Measurements from ENCODE around the gene SHISA5.
"Not testable (repeated sequence)": the region's sequence is repeated elsewhere in the genome, so short reads cannot be mapped to it uniquely, and the experiment has no call there.

Gene SHISA5

GRCh38 chr3:48518638-48519276 lies 14.8 kb upstream of the SHISA5 start:
- DNase-seq: peak; percentile 64

- no peak for DNase-seq
Measured at GRCh38 chr3:48518069-48518468, 14.1 kb upstream of the SHISA5 start.

- no peak for DNase-seq
Measured at GRCh38 chr3:48516571-48516970, 12.6 kb upstream of the SHISA5 start.

- no peak for DNase-seq
Measured at GRCh38 chr3:48514431-48515227, 10.7 kb upstream of the SHISA5 start.

DNA sequence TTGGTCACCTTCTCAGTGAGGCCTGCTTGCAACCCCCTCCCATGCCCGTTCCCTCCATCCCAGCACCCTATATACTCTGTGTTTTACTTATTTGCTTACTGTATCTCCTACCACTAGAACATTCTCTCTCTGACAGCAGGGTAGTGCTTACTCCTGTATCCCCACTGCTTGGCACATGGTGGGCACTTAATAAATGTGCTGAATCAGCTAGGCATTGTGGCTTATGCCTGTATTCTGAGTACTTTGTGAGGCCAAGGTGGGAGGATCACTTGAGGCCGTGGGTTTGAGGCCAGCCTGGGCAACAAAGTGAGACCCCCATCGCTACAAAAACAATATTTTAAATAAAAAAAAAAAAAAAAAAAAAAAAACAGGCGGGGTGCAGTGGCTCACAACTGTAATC lies 7.6 kb upstream of the SHISA5 start:
- DNase-seq: no peak

DNA sequence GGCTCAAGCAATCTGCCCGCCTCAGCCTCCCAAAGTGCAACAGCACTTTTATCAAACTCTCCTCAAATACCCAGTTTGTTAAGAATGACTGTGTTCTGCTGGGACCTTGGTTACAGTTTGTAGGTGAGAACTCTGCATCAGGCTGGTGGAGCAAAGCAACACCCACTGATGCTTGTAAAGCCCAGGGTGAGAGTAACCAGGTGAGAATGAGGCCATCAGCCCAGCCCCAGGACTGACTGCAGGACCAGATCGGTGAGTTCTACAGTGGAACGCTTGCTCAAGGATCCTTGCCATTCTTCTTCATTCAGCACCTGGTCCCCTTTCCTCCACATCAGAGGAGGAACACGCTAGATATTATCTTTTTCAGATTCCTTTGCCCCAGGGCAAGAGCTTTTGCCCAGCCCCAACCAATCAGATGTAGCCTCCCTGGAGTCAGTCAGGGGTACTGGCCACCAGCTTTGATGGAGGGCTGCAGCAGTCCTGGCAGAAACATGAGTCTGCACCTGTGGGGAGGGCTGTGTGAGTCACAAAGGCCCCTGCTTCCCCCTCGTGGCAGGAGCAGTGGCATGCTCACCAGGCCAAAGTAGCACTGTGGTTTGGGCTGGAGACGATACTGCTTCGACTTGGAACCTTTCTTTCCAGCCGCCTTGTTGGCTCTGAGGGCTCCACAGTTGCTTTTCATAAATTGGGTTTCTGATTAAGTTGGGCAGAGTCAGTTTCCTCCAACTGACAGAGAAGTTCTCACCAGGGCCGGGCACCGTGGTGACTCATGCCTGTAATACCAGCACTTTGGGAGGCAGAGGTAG lies 3.5 kb upstream of the SHISA5 start:
- DNase-seq: peak; percentile 86

- no peak for DNase-seq
Measured at GRCh38 chr3:48505968-48506504, 2.1 kb upstream of the SHISA5 start.

DNA sequence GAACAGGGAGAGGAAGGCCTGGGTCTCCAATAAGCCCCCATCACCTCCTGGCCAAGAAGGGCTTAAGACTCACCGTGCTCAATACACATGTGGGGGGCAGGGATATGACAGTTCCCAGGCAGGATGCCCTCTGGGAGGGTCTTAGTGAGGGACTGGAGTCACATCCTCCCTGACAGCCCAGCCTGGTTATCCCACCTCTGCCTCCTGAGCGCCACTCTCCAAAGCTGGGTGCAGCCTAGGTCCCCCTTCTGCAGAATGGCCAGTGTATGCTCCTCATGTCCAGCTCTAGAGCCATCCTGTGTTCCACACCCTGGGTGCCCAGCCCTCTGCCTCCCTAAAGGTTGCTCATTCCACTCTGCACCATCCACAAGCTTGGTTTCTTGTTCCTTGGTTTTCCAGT lies 1.2 kb upstream of the SHISA5 start:
- DNase-seq: no peak

GRCh38 chr3:48503401-48504050 lies 448 bp downstream of the SHISA5 start:
- peak; percentile 69 for DNase-seq

DNA sequence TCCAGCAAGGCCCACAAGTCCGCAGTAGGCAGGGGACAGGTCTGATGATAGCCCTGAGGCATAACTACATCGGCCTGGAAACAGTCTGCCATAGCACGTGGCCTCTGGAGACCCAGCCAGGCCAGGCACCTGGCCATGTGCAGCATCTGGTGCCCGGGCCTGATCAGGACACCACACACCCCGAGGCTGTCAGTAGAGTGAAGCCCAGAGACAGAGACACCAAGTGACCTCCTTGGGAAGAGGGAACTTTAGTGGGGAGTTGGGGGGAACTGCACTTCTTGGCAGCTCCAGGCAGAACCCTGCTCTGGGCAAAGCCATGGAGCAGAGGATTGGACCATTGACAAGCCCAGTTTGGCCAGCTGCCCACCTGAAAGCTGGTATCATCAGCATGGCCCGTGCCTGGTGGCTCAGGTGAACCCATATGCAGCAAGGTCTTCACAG lies 1.2 kb downstream of the SHISA5 start:
- DNase-seq: no peak

- DNase-seq: no peak
Measured at GRCh38 chr3:48502121-48502520, 1.9 kb downstream of the SHISA5 start.

DNA sequence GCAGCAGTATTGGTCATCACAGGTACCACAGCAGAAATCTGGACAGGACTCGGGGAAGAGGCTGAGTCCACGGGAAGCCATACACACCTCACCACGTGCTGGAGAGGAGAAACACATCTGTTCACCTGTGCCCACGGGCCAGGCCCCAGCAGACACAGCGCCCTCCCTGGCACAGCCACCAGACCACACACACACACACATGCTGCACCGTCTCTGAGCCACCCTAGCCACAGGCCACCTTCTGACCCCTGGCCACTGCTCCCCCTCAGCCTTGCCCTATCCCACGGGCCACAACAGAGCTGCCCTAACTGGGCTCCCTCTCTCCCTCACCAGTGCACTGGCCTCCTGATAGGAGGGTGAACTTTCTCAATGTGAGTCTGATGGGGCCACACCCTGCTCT lies 2.8 kb downstream of the SHISA5 start:
- no peak for DNase-seq

DNA sequence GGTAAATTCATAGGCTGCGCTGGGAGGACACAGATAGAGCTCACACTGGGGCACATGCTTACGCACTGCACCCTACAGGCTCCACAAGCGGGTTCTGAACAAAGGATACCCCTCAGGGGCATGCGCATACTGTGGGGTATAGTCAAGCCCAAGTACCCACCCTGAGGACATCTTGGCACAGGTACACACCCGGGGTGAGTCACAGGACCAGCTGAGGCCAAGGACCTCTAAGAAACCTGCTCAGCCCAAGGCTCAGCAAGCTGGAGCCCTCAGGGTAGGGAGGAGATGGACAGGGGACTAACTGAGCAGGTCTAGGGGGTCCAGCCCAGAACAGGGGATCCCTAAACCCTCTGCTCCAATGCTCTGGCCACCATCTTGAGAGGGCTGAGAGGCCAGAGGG lies 3.3 kb downstream of the SHISA5 start:
- no peak for DNase-seq

- DNase-seq: no peak
Measured at GRCh38 chr3:48493203-48493501, 10.8 kb downstream of the SHISA5 start.

DNA sequence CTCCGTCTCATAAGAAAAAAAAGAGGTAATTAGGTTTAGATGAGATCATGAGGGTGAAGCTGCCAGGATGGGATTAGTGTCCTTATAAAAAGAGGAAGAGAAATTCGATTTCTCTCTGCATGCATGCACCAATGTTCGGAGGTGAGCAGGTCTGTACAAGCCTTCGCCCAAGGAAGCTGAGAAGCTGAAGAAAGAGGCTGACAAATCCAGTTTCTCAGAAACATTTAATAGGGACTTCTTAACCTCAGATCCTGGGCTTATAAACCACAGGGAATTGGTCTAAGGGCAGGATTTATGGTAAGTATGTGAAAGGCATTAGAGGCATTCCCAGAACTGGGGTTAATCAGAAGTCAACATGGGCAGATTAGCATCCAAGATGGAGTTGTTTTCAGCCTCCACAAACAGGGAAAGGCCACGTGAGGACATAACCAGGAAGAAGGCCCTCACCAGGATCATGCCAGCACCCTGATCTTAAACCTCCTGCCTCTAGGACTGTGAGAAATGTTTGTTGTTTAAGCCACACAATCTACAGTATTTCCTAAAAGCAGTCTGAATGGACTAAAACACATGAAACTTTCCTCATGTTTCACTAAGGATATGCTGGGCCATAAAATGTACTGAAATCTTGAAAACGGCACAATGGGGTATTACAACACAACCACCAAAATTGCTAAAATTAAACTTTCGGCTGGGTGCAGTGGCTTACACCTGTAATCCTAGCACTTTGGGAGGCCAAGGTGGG lies 11.3 kb downstream of the SHISA5 start:
- DNase-seq: no peak

GRCh38 chr3:48486952-48487351 lies 17.0 kb downstream of the SHISA5 start:
- no peak for DNase-seq

DNA sequence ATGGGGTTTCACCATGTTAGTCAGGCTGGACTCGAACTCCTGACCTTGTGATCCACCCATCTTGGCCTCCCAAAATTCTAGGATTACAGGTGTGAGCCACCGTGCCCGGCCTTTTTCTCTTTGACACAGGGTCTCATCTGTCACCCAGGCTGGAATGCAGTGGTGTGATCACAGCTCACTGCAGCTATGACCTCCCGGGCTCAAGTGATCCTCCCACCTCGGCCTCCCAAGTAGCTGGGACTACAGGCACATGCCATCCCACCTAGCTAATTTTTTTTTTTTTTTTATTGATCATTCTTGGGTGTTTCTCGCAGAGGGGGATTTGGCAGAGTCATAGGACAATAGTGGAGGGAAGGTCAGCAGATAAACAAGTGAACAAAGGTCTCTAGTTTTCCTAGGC lies 21.2 kb downstream of the SHISA5 start:
- DNase-seq: not testable (repeated sequence)

DNA sequence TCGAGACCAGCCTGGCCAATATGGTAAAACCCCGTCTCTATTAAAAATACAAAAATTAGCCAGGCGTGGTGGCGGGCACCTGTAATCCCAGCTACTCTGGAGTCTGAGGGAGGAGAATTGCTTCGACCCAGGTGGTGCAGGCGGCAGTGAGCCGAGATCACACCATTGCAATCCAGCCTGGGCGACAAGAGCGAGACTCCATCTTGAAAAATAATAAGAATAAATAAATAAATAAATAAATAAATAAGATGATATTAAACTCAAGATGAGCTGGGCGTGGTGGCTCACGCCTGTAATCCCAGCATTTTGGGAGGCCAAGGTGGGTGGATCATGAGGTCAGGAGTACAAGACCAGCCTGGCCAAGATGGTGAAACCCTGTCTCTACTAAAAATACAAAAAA lies 23.1 kb downstream of the SHISA5 start:
- DNase-seq: not testable (repeated sequence)

DNA sequence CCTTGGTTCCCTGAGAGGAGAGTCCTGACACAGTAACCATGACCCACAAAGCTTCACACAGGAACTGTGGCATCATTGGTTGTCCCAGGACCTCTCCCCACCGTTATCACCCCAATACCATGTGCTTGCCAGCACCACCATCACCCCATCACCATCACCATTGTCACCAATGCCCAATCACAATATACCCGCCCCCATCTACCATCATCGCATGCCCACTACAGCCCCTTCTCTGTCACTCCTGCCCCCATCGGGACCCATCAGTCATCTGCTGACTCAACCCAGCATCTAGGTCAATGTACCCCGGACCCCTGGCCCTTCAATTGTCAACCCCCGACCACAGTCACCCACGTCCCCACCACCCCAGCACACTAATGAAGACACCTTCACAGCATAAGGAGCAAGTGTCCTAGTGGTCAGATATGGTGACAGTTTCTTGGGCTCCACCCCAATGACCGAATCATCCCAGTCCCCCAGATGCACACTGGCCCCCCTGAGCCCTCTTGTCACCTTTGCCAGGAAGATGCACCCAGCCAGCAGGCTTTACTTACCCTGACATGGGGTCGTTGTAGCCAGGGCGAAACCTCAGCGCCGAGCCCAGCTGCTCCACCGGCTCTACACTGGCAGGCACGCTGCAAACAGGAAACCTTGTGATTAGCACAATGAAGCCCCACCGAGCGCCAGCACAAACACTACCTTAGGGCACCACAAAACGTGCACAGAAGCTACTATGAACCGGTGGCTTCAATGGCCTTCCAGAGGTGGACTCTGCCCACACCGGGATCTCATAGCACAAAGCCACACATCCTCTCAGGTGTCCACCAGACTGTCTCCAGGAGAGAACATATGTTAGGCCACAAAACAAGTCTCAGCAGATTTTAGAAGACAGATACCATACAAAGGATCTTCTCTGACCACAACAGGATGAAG lies 25.1 kb downstream of the SHISA5 start:
- peak; percentile 82 for DNase-seq

GRCh38 chr3:48477959-48478520 lies 25.9 kb downstream of the SHISA5 start:
- no peak for DNase-seq

All from activated CD8-positive, alpha-beta memory T cell treated with anti-CD3 and anti-CD28 coated beads for 24 hours (primary cell).